NCI-H1092 (cell line): ENCODE data around the gene ENO4.

Experiments used
- DNase-seq: peaks from one replicate; lab custom pipeline; 2025; lab: John Stamatoyannopoulos, UW

Gene ENO4

GRCh38 chr10:116868722-116869121 lies 19.4 kb downstream of the ENO4 start:
- no peak for DNase-seq

DNA sequence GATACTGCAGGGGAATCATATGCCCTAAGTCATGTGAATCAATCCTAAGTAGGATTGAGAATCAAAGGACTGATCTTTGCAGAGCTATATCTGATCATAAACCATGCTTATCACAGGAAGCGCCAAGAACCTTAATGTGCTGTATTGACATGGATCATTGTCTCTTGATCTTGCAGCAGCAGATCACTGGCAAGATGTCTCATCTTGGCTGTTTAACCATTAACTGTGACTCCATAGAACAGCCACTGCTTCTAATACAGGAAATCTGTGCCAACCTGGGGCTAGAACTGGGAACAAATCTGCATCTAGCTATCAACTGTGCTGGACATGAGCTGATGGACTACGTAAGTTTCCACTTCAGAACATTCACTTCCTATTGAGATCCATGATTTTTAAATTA lies 21.6 kb downstream of the ENO4 start:
- DNase-seq = no peak

GRCh38 chr10:116873134-116873533 lies 23.8 kb downstream of the ENO4 start:
- no peak for DNase-seq

- no peak for DNase-seq
Observed at GRCh38 chr10:116875897-116876296, 26.6 kb downstream of the ENO4 start.

- no peak for DNase-seq
Observed at GRCh38 chr10:116877391-116877790, 28.1 kb downstream of the ENO4 start.

GRCh38 chr10:116878123-116878522 lies 28.8 kb downstream of the ENO4 start:
- DNase-seq = no peak

- DNase-seq = no peak
Observed at GRCh38 chr10:116879817-116880216, 30.5 kb downstream of the ENO4 start.

DNA sequence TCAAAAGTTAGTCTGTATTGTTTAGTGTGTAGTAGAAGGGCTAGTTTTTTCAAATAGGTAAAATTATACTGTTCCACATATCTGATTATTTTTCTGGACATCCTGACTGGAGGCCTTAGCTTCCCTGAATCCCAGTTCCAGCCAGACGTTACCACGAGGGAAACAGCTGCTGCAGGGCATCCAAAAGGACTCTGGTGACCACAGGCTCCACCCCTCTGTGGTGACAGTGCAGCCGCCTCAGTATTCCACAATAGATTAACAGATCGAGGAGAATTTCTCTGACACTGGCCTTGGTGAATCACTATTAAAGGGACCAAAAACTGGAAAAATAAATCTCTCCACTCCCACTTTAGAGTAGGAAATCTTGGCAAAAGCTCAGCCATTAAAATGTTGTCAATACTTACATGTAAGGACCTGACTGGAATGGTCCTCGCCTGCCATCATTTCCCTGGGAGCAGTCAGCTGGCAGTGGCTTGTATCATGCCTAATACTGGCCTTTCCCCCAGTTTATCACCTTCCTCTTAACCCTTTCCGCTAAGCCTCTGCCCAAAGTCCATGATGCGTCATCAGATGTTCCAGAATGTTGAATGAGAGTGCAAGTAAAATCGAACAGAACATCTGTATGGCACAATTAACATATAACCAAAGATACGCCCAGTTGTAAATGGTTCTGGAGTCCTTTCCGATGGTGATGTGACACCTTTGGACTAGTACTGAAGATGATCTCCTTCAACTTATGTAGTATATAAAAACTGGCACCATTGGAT lies 31.6 kb downstream of the ENO4 start:
- no peak for DNase-seq

DNA sequence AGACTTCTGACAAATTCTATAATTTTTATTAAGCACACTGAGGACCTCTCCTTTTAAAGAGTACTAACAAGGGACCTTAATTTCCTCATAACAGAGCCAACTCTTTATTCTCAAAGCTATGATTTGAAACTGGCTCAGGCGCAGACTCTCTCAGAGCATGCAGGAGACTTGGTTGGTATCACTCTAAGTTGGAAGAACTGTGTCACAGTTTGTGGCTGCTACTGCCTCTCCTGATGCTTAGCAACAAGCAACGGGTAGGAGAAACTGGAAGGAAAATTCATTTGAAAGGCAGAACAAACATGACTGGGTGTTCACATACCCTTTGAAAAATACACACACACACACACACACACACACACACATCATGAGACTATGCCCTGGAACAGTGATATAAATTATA lies 33.3 kb downstream of the ENO4 start:
- no peak for DNase-seq

DNA sequence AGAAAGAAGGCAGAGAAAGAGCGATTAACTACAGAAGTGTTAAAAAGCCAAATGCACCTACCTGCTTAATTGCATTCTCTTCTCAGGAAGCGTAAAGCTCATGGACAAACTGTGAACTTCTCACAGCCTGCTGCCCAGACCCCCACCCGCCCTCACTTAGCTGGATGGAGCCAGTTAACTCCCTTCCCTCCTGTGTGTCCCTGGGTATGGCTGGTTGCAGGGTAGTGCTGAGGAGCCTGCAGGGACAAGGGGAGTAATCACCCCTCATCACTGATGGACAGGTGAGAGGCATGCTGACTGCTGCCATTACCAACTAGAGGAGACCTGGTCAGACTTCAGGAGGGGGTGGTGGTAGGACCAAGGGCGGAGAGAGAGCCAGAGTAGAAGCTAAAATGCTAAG lies 37.5 kb downstream of the ENO4 start:
- DNase-seq = no peak

DNA sequence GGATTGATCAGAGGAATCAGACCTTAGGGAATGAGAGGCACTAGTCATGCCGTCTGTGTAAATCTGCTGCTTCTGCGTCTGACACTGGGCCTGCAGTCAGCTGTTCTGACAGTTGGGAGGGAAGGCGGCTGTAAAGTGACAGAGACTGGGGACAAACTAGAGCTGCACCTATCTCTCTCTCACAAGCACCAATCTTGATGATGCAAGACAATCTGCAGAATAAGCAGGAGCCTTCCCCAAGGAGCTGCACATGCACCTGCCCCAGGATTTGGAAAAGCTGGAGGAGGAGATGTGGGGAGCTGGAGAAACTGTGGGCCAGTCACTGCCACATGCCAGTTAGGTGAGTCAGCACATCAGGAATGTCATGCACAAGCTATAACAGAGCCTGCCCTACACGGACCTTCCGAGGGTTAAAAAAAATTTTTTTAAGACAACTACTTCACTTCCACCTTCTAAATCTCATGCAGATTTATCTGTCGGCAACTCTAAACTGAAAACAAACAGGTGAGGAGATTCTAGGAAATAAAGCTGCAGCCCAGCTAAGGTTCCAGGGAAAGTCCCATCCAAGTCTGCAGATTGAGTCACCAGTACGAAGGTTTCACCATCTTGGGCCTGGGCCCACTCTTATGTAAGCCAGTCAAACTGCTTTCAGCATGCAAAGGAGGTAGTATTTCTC lies 39.2 kb downstream of the ENO4 start:
- DNase-seq = no peak

DNA sequence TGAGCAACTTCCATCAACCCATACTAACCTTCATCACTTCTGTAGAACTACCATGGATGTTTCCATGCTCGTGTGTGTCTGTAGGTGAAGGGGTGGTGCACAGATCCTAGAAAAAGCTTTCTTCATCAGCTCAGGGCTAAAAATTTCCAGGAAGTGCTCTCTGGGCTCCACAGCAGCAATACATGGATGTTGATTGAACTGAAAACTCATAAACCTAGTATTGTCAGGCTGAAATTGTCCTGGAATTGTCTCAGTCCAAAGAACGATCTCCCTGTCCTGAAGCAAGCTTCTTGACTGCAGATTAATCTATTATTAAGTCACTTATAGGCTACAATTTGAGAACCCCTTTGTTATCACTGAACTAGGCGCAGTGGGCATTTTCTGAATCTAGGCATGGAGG lies 39.8 kb downstream of the ENO4 start:
- DNase-seq = no peak

DNA sequence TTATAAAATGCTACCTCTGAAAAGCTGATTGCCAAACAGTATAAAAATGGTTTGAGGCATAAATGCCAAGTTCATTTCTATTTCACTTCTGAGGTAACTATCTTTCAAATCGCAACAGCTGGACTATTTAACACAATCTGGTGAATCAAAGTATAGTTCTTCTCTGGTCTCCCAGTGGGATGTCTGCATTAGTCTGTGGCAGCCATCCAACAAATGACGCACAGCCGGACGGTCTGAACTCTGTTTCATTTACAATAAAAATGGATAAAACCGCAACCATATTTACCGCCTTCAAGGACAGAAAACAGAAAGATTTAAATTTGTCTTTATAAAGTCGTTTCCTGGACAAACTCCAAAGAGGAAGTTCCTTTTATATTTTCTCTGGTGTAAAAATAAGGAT lies 41.9 kb downstream of the ENO4 start:
- DNase-seq = no peak

DNA sequence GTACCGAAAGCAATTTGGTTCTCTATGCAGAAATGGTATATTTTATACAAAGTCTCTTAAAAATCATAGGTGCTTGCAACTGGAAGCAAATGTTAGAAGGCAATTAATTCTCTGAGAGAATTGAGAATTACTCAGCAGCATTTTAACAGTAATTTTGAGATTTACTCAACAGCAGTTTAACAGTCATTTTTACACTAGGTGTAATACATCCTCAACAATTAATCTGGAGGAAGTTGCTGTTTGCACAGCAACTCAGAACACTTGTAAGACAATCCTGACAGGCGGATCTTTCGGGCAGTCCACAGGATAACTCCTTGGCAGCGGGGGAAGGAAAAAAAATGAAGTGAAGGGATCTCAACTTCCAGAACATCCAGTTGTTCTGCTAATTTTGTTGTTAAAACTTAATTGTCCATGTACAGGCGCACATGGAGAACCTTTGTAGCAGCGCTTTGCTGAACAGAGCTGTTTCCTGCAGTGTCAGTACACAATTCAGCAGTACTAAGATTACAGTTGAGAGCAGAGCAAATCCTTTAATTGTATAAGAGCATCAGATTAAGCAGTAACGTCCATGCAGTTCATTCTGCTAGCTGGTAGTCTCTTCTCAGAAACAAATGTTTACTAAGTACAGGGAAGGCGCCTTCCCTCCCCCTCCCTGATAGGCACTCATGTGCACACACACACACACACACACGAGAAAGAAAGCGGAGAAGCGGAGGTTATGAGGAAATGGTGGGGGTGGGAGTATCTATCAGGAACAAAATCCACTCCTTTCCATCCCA lies 43.8 kb downstream of the ENO4 start:
- DNase-seq = no peak

DNA sequence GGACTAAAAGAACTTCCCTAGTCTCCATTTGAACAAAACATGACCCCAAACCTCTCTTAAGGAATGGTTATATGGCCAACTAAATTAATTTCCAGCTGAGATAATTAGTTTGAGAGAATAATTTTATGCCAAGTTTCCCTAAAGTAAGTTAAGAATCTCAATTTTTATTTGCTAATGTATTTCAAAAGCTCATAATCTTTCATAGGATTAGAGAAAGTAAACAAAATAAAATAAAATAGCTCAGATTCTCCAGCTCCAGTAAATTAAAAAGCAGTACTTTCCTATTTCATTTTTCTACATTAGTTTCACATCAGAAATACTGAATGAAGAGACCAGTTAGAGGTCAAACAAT lies 44.4 kb downstream of the ENO4 start:
- no peak for DNase-seq

GRCh38 chr10:116899626-116900025 lies 50.3 kb downstream of the ENO4 start:
- no peak for DNase-seq

DNA sequence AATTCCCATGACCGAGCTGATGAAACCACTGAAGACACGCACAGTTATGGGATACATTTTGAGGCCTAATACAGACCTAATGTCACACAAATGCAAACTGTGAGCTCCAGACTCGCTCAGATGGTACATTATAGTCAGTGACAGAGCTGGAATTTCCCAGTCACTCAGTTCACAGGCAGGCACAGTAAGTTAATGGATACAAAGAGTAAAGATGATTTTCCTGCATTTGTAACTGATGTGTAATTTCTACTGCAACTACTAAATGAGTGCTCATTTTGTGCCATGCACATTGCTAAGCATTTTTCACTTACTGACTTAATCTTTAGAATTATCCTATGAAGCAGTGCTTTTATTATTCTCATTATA lies 56.5 kb downstream of the ENO4 start:
- DNase-seq = no peak

GRCh38 chr10:116907245-116907987 lies 58.1 kb downstream of the ENO4 start:
- no peak for DNase-seq

DNA sequence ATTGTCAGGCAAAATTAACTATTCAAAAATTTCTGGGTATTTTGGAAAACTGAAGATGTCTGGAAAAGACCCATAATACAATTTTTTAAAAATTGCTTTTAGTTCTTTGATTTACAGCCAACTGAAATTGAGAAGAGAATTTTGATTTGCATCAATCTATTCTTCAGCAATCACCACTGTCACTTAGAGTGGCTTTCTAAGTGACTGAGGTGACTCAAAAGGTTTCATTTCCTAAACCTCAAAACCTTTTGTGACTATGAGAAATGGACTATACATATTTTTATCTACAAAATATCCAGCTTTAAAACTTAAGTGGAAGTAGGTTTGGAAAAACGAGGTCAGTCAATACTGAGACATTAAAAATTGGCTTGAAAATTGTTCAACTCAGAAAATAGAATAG lies 60.0 kb downstream of the ENO4 start:
- no peak for DNase-seq

- no peak for DNase-seq
Observed at GRCh38 chr10:116910910-116911309, 61.6 kb downstream of the ENO4 start.

DNA sequence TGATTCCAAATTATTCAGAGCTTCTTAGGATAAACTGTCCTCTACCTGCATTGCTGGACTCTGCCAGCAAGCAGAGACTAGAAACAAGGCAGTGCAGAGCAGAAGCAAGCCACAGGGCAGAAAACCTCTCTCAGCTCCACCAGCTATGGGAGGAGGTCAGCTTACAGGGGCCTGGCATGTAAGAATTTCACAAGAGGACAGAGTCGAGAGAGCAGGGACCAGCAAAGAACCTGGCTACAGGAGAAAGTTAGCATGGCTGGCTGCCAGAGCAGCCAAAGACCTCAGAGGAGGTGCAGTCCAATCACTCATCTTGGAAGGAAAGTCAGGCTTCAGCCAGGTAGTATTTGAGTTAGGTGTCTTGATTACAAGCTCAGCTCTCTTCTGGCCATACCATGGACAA lies 62.9 kb downstream of the ENO4 start:
- no peak for DNase-seq

DNA sequence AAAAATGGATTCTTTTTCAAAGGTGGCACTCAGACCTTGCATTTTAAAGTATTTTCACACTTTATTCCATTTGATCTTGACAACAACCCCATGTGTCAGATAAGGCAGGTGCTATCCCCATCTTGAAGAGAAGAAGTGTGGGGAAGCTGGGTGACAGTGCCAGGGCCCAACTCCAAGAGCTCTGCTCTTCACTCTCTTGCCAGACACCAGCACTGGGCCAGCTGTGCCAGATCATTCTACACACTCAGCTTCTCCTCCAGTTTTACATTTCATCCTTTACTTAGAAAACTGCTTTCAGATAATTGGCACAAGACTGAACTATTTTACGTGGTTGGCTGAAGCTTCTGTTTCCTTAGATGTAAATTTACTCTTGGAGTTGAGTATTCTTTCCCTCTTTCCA lies 64.4 kb downstream of the ENO4 start:
- DNase-seq = no peak

DNA sequence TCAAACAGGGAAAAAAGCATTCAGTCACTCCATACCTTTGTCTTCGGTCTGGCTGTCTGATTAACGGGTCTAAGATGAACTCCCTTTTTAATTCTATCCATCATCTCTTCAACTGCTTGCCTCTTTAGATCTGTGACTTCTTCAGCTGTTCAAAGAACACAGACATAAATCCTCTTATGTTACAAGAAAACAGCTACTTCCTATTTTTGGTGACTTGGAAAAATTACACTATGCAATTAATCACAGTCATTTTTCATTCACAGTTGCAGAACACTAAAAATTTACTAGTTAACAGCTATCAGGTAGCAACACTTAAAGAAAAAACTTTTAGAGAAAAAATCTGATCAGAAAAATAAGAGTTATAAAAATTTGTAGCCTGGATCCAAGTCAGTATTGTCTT lies 66.0 kb downstream of the ENO4 start:
- no peak for DNase-seq
